Uterus (tissue), 2 donors: ENCODE results near the gene DERA.

ENCODE experiments used
- CTCF ChIP-seq, 4 experiments: fragments of 200-600 bp in 2 of 4; fragments of 450-650 bp in 2 of 4; sonication (generic) in 2 of 4; IDR thresholded peaks; one replicate each; pipeline ENCODE4 v1.5.1; 2016 to 2019; ENCODE audit warnings: antibody characterized with exemption in 4 of 4, mild to moderate bottlenecking in 2 of 4, moderate library complexity in 1 of 4
- POLR2A ChIP-seq, 2 donors: fragments of 450-650 bp; IDR thresholded peaks; one replicate each; pipeline ENCODE4 v1.6.1; 2016; ENCODE audit warnings: antibody characterized with exemption in 2 of 2, mild to moderate bottlenecking in 1 of 2, moderate library complexity in 1 of 2

DNA sequence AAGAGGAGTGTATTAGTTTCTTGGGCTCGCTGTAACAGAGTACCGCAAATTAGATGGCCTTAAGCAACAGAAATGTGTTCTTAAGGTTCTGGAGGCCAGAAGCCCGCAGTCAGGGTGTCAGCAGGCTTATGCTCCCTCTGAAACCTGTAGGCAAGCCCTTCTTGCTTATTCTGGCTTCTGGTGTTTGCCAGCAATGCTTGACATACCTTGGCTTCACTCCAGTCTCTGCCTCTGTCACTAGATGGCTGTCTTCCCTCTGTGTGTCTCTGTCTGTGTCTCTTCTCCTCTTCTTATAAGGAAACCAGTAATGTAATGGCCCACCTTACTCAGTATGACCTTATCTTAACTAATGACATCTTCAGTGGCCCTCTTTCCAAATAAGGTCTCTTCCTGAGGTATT lies 85.1 kb downstream of the DERA start:
- TF ChIP-seq CTCF (IDR thresholded peaks at IDR 0.05) = no peak
- TF ChIP-seq POLR2A (IDR thresholded peaks at IDR 0.05) = no peak
